Testis (tissue), 2 donors: Measurements from ENCODE around the gene RERE.

Experiments used
- CTCF ChIP-seq, 3 experiments: fragments of 450-650 bp in 2 of 3; fragments of 200-600 bp in 1 of 3; sonication (generic) in 1 of 3; IDR thresholded peaks; one replicate each; pipeline ENCODE4 v1.5.1; 2016 to 2019; ENCODE audit warnings: antibody characterized with exemption in 3 of 3, mild to moderate bottlenecking in 2 of 3, moderate library complexity in 1 of 3
- POLR2A ChIP-seq: fragments of 450-650 bp; IDR thresholded peaks from one replicate; pipeline ENCODE4 v1.6.1; 2017; ENCODE audit warnings: antibody characterized with exemption, mild to moderate bottlenecking, moderate library complexity

- TF ChIP-seq CTCF (IDR thresholded peaks at IDR 0.05) (no peak), POLR2A (no peak)
These were observed 398.3 kb downstream of the RERE start for GRCh38 chr1:8419172-8419571.
